DOHH2 (cell line): Measurements from ENCODE around the gene DCTN2.

Experiments
- EZH2phosphoT487 ChIP-seq: fragments of 200-600 bp; sonication (generic); IDR thresholded peaks from 2 replicates; pipeline ENCODE4 v1.6.1; 2017; ENCODE audit warnings: borderline replicate concordance, mild to moderate bottlenecking, antibody characterized with exemption, low read length, moderate library complexity, mixed read lengths
- TF ChIP-seq, protein P1 (sequence below): fragments of 200-600 bp; sonication (generic); IDR thresholded peaks from one replicate; pipeline ENCODE4 v1.5.1; 2014; ENCODE audit warnings: antibody characterized with exemption, mild to moderate bottlenecking, low read depth, low read length; ENCODE audit not compliant: poor library complexity, severe bottlenecking

GRCh38 chr12:57580466-57580795 is 33.4 kb upstream of the DCTN2 start:
- TF ChIP-seq, protein P1, sequence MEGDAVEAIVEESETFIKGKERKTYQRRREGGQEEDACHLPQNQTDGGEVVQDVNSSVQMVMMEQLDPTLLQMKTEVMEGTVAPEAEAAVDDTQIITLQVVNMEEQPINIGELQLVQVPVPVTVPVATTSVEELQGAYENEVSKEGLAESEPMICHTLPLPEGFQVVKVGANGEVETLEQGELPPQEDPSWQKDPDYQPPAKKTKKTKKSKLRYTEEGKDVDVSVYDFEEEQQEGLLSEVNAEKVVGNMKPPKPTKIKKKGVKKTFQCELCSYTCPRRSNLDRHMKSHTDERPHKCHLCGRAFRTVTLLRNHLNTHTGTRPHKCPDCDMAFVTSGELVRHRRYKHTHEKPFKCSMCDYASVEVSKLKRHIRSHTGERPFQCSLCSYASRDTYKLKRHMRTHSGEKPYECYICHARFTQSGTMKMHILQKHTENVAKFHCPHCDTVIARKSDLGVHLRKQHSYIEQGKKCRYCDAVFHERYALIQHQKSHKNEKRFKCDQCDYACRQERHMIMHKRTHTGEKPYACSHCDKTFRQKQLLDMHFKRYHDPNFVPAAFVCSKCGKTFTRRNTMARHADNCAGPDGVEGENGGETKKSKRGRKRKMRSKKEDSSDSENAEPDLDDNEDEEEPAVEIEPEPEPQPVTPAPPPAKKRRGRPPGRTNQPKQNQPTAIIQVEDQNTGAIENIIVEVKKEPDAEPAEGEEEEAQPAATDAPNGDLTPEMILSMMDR = no peak
- no peak for TF ChIP-seq EZH2phosphoT487
